Measurements from ENCODE around the gene SPA17. TPM values are rescaled to one million over a fixed set of nuclear protein-coding genes. Genes with fewer than 3 reads are reported as not detected.

Gene SPA17
- total RNA-seq, 4 donors from 2014 or later: 1.9 to 6.2 (median 2.9) TPM

- intact Hi-C loops (cut with DNase I; ENCODE audit: low total_unique reads): no loop called here
- no peak for TF ChIP-seq CTCF (IDR thresholded peaks at IDR 0.05)
- TF ChIP-seq POLR2A (IDR thresholded peaks at IDR 0.05): no peak
- DNase-seq (ENCODE audit: low spot score in 2 of 2): no peak
- H3K4me3 ChIP-seq (ENCODE audit: low read depth, poor library complexity, severe bottlenecking): no peak overlapping the region
- WGBS, 2 donors: 27 to 29% methylated on average over 7 of the region's 7 CpGs
Measured at GRCh38 chr11:124717421-124717785, 43.7 kb downstream of the SPA17 start.

- intact Hi-C loops (cut with DNase I; ENCODE audit: low total_unique reads): no loop called here
- DNase-seq (ENCODE audit: low spot score in 2 of 2): no peak
- 0 to 1% methylated on average over 44 to 45 of the region's 45 CpGs for WGBS, 2 donors
- no peak overlapping the region for H3K4me3 ChIP-seq (ENCODE audit: low read depth, poor library complexity, severe bottlenecking)
- TF ChIP-seq POLR2A (IDR thresholded peaks at IDR 0.05): no peak
- no peak for TF ChIP-seq CTCF (IDR thresholded peaks at IDR 0.05)
Measured at GRCh38 chr11:124717786-124718651, 44.3 kb downstream of the SPA17 start.

GRCh38 chr11:124718801-124719200 lies 45.1 kb downstream of the SPA17 start:
- intact Hi-C loops (cut with DNase I; ENCODE audit: low total_unique reads): no loop called here
- H3K4me3 ChIP-seq (ENCODE audit: low read depth, poor library complexity, severe bottlenecking): no peak overlapping the region
- no peak for DNase-seq (ENCODE audit: low spot score in 2 of 2)
- WGBS, 2 donors: 27 to 34% methylated on average over 14 of the region's 14 CpGs
- TF ChIP-seq POLR2A (IDR thresholded peaks at IDR 0.05) (no peak), CTCF (IDR thresholded peaks at IDR 0.05) (no peak)

GRCh38 chr11:124719534-124719933 lies 45.8 kb downstream of the SPA17 start:
- 44 to 45% methylated on average over 2 of the region's 2 CpGs for WGBS, 2 donors
- TF ChIP-seq CTCF (IDR thresholded peaks at IDR 0.05): no peak
- DNase-seq (ENCODE audit: low spot score in 2 of 2): no peak
- H3K4me3 ChIP-seq (ENCODE audit: low read depth, poor library complexity, severe bottlenecking): no peak overlapping the region
- intact Hi-C loops (cut with DNase I; ENCODE audit: low total_unique reads): no loop called here

- TF ChIP-seq POLR2A (IDR thresholded peaks at IDR 0.05): no peak
- TF ChIP-seq CTCF (IDR thresholded peaks at IDR 0.05): no peak
- 21 to 35% methylated on average over 6 of the region's 6 CpGs for WGBS, 2 donors
- intact Hi-C loops (cut with DNase I; ENCODE audit: low total_unique reads): no loop called here
- no peak overlapping the region for H3K4me3 ChIP-seq (ENCODE audit: low read depth, poor library complexity, severe bottlenecking)
- DNase-seq (ENCODE audit: low spot score in 2 of 2): no peak
Measured at GRCh38 chr11:124722176-124722575, 48.5 kb downstream of the SPA17 start.
